HCEC 1CT (cell line): ENCODE results near the gene RAB43.

Source experiments
- DNase-seq: peaks from one replicate; pipeline ENCODE4 v3.0.0-alpha.2; 2017

RAB43 gene

DNA sequence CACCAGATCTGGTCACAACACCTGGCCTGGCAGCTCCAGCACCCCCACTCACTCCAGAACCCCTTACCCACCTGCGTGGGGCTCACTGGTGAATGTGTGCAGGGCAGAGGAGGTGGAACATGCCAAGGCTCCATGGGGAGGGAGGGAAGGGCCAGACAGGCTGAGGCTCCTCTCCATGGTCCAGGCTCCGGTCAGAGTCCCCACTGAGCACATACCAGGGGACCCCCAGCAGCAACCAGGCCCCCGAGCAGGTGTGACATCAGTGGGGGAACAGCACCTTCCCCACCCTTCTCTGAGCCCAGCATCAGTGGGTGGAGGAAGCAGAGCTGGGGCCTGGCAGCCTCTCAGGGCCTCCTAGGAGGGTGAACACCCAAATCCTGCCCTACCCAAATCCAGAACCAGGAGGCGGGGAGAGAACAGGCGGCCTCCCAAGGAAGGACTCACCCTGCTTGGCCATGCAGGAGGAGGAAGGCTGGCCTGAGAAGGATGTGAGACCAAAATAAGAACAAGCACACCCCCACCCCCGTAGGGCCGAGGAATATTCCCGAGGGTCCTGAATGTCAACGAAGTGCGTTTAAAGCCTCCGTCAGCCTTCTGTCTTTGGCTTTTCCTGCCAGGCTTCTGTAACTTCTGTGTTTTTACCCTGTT, 62.2 kb downstream of the RAB43 start:
- no peak for DNase-seq

DNA sequence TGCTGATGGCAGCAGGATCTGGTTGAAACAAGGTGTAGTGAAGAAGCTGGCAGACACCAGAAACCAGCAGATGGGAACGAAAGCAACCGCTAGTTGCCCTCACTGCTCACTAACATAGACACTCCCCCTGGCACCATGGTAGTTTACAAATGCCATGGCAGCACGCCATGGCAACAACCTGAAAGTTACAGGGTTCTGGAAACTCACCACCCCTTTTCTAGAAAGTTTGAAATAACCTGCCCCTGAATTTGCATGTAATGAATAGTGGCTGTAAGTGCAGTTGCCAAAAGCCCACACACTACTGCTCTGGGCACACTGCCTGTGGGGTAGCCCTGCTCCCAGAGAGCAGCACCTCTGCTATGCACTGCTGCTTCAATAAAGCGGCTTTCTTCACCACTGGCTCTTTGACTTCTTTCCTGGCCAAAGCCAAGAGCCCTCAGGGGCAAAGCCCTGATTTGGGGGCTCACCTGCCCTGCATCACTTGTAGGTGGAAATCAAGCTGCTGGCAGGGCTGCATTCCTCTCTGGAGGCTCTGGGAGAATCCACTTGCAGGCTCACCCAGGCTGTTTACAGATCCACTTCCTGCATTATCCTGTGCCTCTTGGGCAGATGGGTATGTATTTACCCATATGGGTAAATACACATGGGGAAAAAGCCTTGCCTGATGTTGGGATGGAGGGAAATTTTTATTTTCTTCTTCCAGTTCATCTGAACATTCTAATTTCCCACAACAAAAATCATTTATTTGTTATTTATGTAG, 63.0 kb downstream of the RAB43 start:
- no peak for DNase-seq

DNA sequence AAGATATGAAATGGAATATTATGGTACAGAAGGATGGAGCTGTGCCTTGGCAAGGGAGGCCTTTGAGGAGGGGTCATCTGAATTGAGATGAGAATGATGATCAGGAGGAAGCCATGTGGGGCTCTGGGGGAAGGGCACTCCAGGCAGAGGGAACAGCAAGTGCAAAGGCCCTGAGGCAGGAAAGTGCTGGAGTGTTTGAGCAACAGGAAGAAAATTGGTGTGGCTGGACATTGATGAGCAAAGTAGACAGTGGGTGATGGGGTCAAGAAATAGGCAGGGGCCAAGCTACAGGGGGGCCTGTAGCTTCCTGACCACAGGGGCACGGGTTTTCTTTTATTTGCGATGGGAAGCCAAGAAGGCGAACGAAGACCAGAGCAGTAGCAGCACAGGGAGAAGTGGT, 64.4 kb downstream of the RAB43 start:
- no peak for DNase-seq

DNA sequence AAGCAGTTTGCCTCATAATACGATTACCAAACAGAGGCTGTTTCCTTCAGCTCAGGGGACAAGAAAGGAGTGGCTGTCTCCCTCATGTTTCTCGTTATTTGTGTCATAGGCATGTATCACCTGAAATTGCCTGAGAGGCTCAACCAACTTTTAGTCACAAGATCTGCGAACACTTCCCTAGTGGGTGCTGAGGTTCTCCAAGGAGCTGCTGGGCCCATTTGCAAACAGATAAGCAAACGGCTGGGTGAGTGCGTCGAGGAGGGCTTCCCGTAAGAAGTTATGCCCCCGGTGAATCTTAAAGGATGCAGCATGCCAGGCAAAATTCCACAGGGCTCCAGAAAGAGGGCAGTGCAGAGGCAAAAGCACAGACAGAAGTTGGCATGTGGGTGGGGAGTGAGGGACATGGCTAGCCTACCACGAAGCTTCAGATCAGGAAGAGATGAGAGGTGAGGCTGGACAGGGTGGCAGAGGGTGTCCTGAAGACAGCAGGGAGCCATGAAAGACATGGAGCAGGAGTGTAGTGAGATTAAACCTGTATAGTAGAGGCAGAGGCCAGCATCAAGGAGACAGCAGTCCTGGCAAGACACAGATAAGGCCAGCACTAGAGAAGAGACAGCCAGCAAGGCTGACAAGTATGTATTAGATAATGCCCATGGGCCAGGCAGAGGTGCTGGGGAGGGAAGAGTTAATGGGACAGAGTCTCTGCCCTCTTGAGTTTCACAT, 65.0 kb downstream of the RAB43 start:
- no peak for DNase-seq

DNA sequence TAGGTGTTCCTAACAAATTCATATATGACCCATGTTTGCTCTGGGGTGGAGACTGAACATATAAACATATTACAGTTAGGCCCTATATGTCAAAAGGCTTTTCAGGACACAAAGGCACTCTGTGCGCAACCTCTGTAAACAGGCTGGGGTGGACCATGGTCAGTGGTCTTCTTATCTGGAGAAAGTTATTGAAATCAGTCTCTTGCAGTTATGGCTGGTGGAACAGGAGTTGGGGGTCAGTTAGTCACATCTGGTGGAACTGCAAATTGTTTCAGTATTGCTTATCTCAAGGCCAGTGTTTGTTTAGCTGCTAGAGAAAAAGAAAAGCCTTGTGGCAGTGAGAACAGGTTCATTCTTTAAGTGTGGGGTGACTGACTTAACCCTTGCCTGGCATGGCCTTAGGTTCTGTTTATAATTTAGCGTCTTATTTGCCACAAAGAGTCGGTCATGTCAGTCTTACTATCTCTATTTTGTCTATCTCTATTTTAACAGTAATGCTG, 66.9 kb downstream of the RAB43 start:
- no peak for DNase-seq

DNA sequence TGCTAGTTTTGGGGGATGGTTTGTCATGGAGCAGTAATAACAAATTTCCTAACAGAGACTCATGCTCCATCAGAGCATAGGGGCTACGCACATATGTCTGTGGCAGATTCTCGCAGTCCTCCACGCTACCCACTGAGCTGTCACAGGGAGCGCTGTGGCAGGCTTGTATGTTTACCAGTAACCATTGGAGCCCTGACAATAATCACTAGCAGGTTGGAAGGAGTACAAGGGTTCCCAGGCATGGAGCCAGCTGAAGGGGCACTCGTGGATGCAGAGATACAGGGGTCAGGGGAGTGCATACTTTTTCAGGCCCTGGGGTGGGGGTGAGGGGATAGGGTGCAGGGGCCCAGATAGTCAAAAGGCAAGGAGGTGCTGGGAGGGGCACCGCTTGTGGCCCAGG, 68.9 kb downstream of the RAB43 start:
- DNase-seq, result no peak

DNA sequence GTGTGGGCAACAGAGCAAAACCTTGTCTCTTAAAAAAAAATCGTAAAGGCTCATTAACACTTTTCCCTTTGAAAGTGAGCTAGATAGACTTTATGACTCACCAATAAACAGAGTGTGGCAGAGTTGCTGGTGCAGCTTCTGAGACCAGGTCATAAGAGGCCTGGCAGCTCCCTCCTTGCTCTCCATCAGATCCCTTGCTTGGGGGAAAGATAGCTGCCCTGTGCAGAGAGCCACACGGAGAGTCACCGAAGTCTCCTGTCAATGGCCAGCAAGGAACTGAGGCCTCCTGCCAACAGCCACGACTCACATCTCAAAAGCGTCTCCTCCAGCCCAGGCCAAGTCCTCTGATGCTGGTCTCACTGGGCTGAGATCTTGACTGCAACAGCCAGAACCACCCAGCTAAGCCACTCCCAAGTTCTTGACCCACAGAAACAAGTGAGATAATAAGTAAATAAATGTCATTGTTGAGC, 69.7 kb downstream of the RAB43 start:
- no peak for DNase-seq

DNA sequence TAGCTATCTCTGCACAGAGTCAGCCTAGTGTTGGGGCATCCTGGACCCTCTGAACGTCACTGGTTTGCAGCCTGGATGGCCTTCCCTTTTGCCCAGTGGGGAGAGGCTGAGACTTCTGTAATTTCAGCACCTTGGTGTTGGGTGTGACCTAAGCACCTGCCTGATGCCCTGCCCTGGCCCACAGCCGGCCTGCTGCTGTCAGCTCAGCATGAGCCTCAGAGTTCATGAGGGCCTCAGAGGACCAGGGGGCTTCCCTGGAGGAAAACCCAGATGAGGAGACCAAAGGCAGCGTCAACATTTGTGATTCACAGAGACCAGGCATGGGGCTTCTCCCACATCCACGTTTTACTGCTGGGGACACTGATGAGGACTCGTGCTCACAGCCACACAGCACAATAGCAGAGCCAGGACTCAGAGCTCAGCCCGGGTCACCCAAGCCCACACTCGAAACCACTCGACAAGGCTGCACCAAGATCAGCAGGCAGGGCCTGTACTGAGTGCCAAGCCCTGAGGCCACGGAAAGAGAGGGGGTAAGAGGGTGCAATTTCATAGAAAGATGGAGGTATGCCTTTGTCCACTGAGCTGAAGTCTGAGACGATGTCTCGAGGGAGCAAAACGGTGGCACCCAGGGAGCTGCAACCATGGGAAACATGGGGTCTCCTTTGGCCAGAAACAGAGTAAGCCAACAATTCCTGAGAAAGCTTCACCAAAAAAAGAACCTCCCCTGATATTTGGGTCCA, 70.9 kb downstream of the RAB43 start:
- DNase-seq, result no peak

DNA sequence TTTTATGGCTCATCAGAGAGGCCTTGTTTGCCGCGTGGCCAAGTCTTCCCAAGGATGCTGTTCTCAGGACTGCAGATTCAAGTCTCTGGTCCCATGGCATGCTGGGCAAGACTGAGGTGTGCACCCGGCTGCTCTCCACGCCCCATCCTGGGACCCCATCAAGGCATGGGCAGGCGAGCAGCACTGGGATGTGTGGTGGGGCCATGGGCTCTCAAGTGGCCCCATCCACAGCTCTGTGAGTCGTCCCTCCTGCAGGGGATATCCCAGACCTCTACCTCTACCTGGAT, 74.1 kb downstream of the RAB43 start:
- no peak for DNase-seq

DNA sequence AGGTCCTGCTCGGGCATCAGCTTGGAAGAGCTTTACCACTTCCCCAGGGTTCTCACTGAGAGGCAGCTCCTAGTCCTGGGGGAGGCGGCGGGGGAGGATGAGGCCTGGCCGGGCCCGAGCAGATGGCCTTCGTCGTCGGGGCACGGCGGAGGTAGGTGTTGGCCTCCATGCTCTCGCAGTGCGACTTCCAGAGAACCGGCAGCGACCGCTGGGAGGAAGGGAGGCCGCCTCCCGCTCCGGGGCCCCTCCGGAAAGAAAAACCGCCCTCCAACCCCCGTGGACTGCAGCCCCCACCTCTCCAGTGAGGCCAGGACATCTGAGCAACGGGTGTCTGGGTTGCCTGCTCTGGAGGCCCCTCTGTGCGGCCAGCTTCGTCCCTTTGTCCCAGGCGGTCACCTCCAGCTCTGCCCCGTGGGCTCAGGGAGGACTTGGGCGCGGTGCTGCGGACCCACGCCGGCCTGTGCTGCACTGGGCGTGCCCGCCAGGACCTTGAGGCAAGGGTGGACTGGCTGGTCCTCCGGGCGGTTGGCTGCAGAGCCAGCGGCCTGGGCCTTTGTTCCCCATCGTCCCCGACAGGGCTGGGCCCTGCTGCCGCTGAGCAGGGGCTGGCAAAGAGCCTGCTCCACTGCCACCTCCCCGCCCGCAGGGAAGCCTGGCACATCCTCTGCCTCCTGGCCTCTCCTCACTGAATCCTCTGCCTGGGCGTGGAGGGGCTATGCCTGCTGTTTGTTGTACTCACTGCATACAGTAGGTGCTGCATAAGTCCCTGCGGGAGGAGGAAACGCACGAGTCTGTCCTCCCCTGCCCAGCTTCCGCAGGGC, 74.7 kb downstream of the RAB43 start:
- no peak for DNase-seq

DNA sequence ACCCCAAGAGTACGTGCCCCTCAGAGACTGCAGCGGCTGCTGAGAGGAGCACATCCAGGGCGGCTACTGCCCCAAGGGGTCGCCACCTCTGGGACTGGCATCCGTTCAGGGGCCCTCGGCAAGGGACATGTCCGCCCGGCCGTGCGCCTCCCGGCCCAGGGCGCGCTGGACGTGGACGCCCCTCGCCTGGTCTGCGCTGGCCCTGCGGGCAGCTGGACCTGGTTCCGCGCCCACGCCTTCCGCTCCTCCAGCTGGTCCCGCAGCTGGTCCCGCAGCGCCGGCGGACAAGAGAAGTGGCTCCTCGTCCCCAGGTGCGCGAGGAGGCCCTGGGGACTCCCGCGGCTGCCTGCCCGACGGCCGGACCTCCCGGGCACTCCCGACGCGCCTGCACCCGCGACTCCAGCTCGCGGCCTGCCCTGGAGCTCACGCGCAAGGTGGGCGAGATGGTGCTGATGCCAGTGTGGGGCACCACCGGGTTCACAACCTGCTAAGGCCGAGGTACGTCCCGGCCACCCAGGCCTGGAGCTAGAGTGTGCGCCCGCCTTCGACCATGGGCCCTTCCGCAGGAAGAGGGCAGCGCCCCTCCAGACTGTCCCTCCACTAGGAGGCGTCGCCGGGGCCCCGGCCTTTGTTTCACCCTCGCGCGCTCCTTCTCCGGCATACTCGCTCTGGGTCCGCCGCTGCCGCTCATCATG, 75.4 kb downstream of the RAB43 start:
- DNase-seq, result no peak

DNA sequence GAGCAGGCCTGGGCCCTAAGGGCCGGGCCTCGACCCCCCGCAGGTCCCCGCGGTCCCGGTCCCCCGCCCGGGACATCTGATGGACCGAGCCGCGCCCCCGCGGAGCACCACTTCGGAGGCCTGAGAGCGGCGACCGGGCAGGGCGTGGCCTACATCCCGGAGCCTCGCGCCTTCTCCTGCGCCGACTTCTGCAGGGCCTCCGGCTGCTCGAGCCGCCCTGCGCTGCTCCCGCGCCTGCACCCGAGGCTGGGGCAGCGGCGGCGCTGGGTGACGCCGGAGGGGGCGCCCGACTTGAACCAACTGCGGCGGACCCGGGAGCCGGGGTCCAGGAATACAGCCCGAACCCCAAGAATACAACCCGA, 75.9 kb downstream of the RAB43 start:
- DNase-seq, result no peak

DNA sequence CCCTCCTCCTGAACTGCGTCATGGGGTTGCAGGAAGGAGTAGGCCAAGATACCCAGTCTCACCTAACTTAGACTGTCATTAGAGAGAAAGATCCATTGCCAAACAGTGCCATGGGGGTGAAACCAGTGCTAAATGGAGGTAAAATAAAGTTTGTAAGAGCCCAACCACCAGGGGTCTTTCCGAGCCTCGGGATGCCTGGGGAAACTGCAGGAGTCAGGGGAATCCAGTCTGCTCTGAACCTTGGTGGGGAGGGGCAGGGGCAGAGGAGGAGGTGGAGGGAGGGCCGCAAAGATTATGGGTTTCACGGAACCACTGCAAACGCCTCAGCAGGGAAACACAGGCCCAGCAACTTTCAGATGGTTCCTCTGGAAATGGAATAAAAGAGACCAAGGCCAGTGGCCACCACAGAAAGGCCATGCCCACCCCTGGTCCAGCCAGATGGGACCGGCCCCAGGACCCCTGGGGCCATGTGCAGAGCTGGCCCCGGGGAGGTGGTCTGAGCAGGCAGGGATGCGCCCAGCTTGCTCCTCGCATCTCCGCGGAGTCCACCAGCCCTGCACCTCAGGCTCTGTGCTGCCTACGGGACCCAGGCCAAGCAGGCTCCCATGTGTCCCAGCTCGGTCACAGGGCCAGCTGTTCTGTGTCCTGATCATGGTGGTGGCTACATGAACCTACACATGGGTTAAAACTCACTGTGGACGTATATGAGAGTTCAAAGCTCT, 80.9 kb downstream of the RAB43 start:
- no peak for DNase-seq

DNA sequence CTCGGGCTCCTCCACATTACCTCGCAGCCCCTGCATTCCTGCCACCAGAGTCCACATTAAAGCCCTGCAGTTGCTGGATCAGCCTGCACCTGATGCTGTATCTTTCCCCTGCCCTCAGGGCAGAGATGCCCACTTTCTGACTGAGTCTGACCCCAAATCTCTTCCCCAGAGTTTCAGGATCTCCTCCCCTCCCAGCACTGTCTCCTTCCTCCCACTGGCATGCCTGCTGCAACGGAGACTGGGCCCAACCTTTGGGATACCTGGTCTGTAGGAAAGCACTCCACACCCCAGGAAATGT, 81.6 kb downstream of the RAB43 start:
- no peak for DNase-seq

DNA sequence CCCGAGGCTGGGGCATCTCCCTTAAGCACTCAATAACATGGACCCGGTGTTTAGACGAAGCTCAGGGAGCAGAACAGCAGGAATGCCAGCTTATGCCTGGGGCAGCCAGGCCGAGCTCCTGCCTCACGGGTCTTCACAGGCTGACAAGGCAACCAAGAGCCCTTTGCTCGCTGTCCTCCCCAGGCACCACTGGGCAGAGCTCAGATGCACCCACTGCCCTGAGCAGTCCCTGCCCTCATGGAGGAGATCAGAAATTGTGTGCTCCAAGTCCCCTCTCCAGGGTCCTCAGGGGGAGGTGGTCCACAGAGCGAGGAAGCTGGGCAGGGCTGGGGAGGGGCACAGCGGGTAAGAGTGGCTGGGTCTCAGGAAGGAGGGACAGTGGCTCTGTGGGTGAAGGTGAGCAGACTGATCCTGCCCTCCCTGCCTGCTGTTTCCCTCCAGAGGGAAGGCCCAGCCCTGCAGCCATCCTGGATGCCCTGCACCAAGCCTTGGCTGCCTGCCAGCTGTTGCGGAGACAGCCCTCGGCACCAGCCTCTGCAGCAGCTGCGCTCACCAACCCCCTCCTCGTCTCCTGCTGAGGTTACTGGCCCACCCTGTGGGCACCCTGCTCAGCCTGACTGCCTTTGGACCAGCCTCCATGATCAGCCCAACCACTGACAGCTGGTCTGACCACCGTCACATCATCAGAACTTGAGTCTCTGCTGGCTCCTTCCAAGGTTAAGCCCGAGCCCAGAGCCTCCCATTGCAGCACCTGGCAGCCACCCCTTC, 82.1 kb downstream of the RAB43 start:
- DNase-seq, result no peak

DNA sequence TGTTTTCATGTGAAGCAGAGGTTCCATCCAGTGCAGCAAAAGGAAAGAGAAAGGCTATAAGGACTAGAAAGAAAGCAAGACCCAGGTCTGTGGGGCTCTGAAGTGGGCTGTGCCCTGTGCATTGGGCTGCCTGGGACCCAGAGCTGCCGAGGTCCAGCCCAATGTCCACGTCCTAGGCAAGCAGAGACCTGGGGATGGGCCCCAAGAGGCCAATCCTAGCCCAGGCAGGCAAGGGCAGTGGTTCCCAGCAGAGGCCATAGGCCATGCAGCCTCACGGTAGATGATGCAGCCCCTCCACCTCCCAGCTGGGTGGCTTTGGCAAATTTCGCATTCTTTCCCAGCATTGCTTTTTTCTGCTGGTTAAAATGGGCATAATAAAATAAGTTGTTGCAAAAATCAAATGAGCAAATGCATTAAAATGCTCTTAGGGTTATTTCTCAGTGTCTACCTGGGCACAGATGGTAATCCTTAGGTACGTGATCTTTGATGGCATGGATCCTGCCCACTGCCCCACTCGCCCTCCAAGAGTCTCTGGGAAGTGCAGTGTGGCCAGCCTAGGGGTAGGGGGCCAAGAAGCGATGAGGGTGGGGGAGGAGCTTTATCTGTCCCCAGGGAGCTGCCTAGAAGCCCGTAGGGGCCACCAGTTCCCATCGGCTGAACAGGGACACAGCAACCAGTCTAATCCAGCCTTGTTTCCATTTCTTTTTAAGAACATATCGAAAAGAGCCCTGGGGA, 83.3 kb downstream of the RAB43 start:
- no peak for DNase-seq
